B cell (primary cell): ENCODE results near the gene EFL1. TPM values are rescaled to one million over a fixed set of nuclear protein-coding genes. Genes with fewer than 3 reads are reported as not detected.
"Not testable (repeated sequence)": the region's sequence is repeated elsewhere in the genome, so short reads cannot be mapped to it uniquely, and the experiment has no call there.

Experiments used
- ATAC-seq: fragments of 200-7000 bp; cut with Tn5 transposase; one replicate; pipeline ENCODE4 v1.10.0; 2021; ENCODE audit warnings: low read depth, mild to moderate bottlenecking, moderate number of reproducible peaks, moderate library complexity
- CTCF ChIA-PET: fragments of 350-600 bp; sonication (Branson Sonifier 250); formaldehyde crosslinking; loops from one replicate; lab custom pipeline; 2021; ENCODE audit warnings: antibody characterized with exemption, inconsistent platforms; lab: Charles Lee
- POLR2A ChIA-PET: fragments of 350-600 bp; sonication (Branson Sonifier 250); formaldehyde crosslinking; loops from one replicate; lab custom pipeline; 2021; ENCODE audit warnings: antibody characterized with exemption; lab: Charles Lee
- DNase-seq: peaks from one replicate; pipeline ENCODE4 v3.0.0; 2013
- H2AFZ ChIP-seq: 2 replicates; pipeline ENCODE4 v1.6.1; 2012; ENCODE audit warnings: mild to moderate bottlenecking, low read depth, low read length; ENCODE audit not compliant: insufficient read depth, poor library complexity, severe bottlenecking
- H3K27ac ChIP-seq, 2 donors: 1 replicate in 1 of 2; 2 replicates in 1 of 2; pipeline ENCODE4 v1.5.1; 2012 to 2013; ENCODE audit warnings: low read length in 2 of 2, mild to moderate bottlenecking in 2 of 2, moderate library complexity in 1 of 2
- H3K27me3 ChIP-seq, 4 experiments: fragments of 200-600 bp in 1 of 4; sonication (generic) in 1 of 4; replicated peaks in 1 of 4; 1 replicate in 2 of 4; 2 replicates in 2 of 4; pipeline versions ENCODE4 v1.6.1 to v1.7.0; 2013 to 2016; ENCODE audit warnings: low read length in 3 of 4, mild to moderate bottlenecking in 2 of 4, mixed read lengths in 1 of 4, moderate library complexity in 1 of 4; ENCODE audit not compliant: insufficient read depth in 4 of 4, control insufficient read depth in 3 of 4; ENCODE audit errors: control extremely low read depth in 1 of 4
- H3K36me3 ChIP-seq, 2 experiments: replicated peaks in 1 of 2; 1 replicate in 1 of 2; 2 replicates in 1 of 2; pipeline versions ENCODE4 v1.6.1 to v1.7.1; 2013; ENCODE audit warnings: low read length in 1 of 2; ENCODE audit not compliant: insufficient read depth in 2 of 2, control insufficient read depth in 1 of 2; ENCODE audit errors: control extremely low read depth in 1 of 2, extremely low read depth in 1 of 2
- H3K4me1 ChIP-seq, 2 donors: fragments of 200-600 bp in 1 of 2; sonication (generic) in 1 of 2; 1 replicate in 1 of 2; 2 replicates in 1 of 2; pipeline versions ENCODE4 v1.5.1 to v1.6.1; 2013 to 2017; ENCODE audit warnings: low read length in 2 of 2; ENCODE audit not compliant: control insufficient read depth in 2 of 2, insufficient read depth in 2 of 2
- H3K4me2 ChIP-seq: replicated peaks from 2 replicates; pipeline ENCODE3; 2012; ENCODE audit warnings: mild to moderate bottlenecking, low read depth, low read length; ENCODE audit not compliant: poor library complexity, severe bottlenecking
- H3K4me3 ChIP-seq, 5 experiments: fragments of 200-600 bp in 1 of 5; sonication (generic) in 1 of 5; 1 replicate in 3 of 5; 2 replicates in 2 of 5; pipeline versions ENCODE4 v1.5.1 to v1.7.0; 2011 to 2016; ENCODE audit warnings: low read length in 4 of 5, mild to moderate bottlenecking in 4 of 5, low read depth in 2 of 5, control low read depth in 1 of 5, moderate library complexity in 1 of 5; ENCODE audit not compliant: insufficient read depth in 1 of 5; ENCODE audit errors: control extremely low read depth in 1 of 5, extremely low read depth in 1 of 5
- H3K79me2 ChIP-seq: fragments of 200-600 bp; sonication (generic); one replicate; pipeline ENCODE4 v1.6.0; 2016; ENCODE audit warnings: low read length; ENCODE audit not compliant: control insufficient read depth, insufficient read depth
- H3K9ac ChIP-seq: fragments of 200-600 bp; sonication (generic); 2 replicates; pipeline ENCODE4 v1.6.1; 2017; ENCODE audit warnings: mild to moderate bottlenecking, low read length, moderate library complexity
- H3K9me3 ChIP-seq, 3 donors: one replicate each; pipeline versions ENCODE4 v1.6.1 to v1.7.1; 2013; ENCODE audit warnings: low read length in 2 of 3; ENCODE audit not compliant: control insufficient read depth in 2 of 3, insufficient read depth in 1 of 3; ENCODE audit errors: control extremely low read depth in 1 of 3
- H4K20me1 ChIP-seq: 2 replicates; pipeline ENCODE4 v1.6.0; 2012; ENCODE audit warnings: mild to moderate bottlenecking, low read length; ENCODE audit not compliant: insufficient read depth, control insufficient read depth, poor library complexity, severe bottlenecking
- H3K27ac Mint-ChIP-seq: one replicate; pipeline ENCODE4 v1.8.0; 2021; ENCODE audit warnings: mixed read lengths
- H3K27me3 Mint-ChIP-seq: one replicate; pipeline ENCODE4 v1.8.0; 2021; ENCODE audit warnings: mixed read lengths
- H3K4me1 Mint-ChIP-seq: one replicate; pipeline ENCODE4 v1.8.0; 2021; ENCODE audit warnings: mixed read lengths
- H3K4me3 Mint-ChIP-seq: one replicate; pipeline ENCODE4 v1.8.0; 2021; ENCODE audit warnings: mixed read lengths
- H3K9me3 Mint-ChIP-seq: one replicate; pipeline ENCODE4 v1.8.0; 2022; ENCODE audit warnings: mixed read lengths; ENCODE audit not compliant: insufficient read depth
- WGBS: methylation state at CpG from one replicate; pipeline ENCODE4 v1.1.5; 2013; ENCODE audit warnings: missing lambda C conversion rate; ENCODE audit not compliant: insufficient coverage; 5-methylcytosine and 5-hydroxymethylcytosine counted together
- intact Hi-C: fragments of 100-400 bp; cut with micrococcal nuclease; formaldehyde crosslinking; loops from one replicate; pipeline ENCODE4 v1.10.0; 2022
- polyA plus RNA-seq: library from polyadenylated mRNA; depleted of rRNA; stranded (reverse); fragments of >200 nt; gene quantifications from 2 replicates; pipeline ENCODE4 v1.2.3, GENCODE V29; 2012
- total RNA-seq, 2 donors: library from RNA; stranded (reverse); fragments of 120-200 nt in 1 of 2; gene quantifications; 1 replicate in 1 of 2; 2 replicates in 1 of 2; pipeline versions ENCODE4 v1.2.3 to v1.2.4, GENCODE V29; 2013 to 2022

Gene EFL1
- total and polyA plus RNA-seq, 2 donors (not counting 1 experiment from before 2014, with no cell fraction given): 8.2 to 25.8 TPM

- H3K9me3 ChIP-seq, H3K27me3 ChIP-seq, ATAC-seq, CTCF ChIA-PET, H4K20me1 ChIP-seq, H3K79me2 ChIP-seq, H3K36me3 ChIP-seq, H3K4me3 ChIP-seq, H3K4me3 Mint-ChIP-seq, H3K27ac Mint-ChIP-seq, H3K9ac ChIP-seq, DNase-seq, H3K9me3 Mint-ChIP-seq, H3K27me3 Mint-ChIP-seq, POLR2A ChIA-PET, H3K4me2 ChIP-seq, H3K27ac ChIP-seq: not testable (repeated sequence)
- peak overlapping the region; percentile 5 for H2AFZ ChIP-seq
- H3K4me1 Mint-ChIP-seq: peaks cover 27% of the 10 kb centered on the region
- H3K4me1 ChIP-seq: peaks cover 16 to 27% of the 10 kb centered on the region in 2 donors
- no CpG with 5 or more reads among the region's 2 CpGs for WGBS
- intact Hi-C loops: loop anchor here (10.0 kb wide), 1 partner anchor 1264 kb away; the partner anchor contains the start of gene TLNRD1
Measured at GRCh38 chr15:82268454-82268853, 5.9 kb upstream of the EFL1 start.

GRCh38 chr15:82267137-82267536 is 4.6 kb upstream of the EFL1 start:
- H3K27me3 ChIP-seq, H3K9ac ChIP-seq, H2AFZ ChIP-seq, H3K9me3 ChIP-seq, H3K4me3 Mint-ChIP-seq, H3K9me3 Mint-ChIP-seq, H3K27me3 Mint-ChIP-seq, ATAC-seq, H4K20me1 ChIP-seq, DNase-seq, H3K36me3 ChIP-seq, POLR2A ChIA-PET, CTCF ChIA-PET, H3K27ac Mint-ChIP-seq: not testable (repeated sequence)
- Histone ChIP-seq H3K4me3 (peak overlapping the region in 1 of 5 experiments; percentile 27), H3K4me2 (peak overlapping the region; percentile 60), H3K4me1 (peaks cover 23 to 32% of the 10 kb centered on the region in 2 donors), H3K79me2 (peaks cover 16% of the 10 kb centered on the region), H3K27ac (peak overlapping the region; percentile 28 to 75)
- intact Hi-C loops: loop anchor here (10.0 kb wide), 1 partner anchor 1262 kb away; the partner anchor contains the start of gene TLNRD1
- H3K4me1 Mint-ChIP-seq: peaks cover 38% of the 10 kb centered on the region
- no CpG with 5 or more reads among the region's 2 CpGs for WGBS
